Measurements from ENCODE around the gene TFF2.

Gene TFF2

GRCh38 chr21:42297377-42297776 is 53.4 kb downstream of the TFF2 start:
- no peak for ATAC-seq
- TF ChIP-seq ZFP30 (CRISPR knock-in tag; IDR thresholded peaks at IDR 0.05) (no peak), ESRRG (CRISPR knock-in tag; IDR thresholded peaks at IDR 0.05) (no peak), POU6F1 (CRISPR knock-in tag; IDR thresholded peaks at IDR 0.05; ENCODE audit: borderline replicate concordance, low read depth) (no peak)

- no peak for ATAC-seq
- TF ChIP-seq ZNF565 (CRISPR knock-in tag; conservative IDR thresholded peaks at IDR 0.05; ENCODE audit: low read depth) (no peak), ESRRG (CRISPR knock-in tag; IDR thresholded peaks at IDR 0.05) (no peak), POU6F1 (CRISPR knock-in tag; IDR thresholded peaks at IDR 0.05; ENCODE audit: borderline replicate concordance, low read depth) (no peak), TCF4 (CRISPR knock-in tag; IDR thresholded peaks at IDR 0.05; ENCODE audit: borderline replicate concordance) (no peak), CSDC2 (CRISPR knock-in tag; IDR thresholded peaks at IDR 0.05) (no peak), PPARA (CRISPR knock-in tag; IDR thresholded peaks at IDR 0.05; ENCODE audit: borderline replicate concordance) (no peak), RARB (CRISPR knock-in tag; IDR thresholded peaks at IDR 0.05) (no peak), ZFP3 (CRISPR knock-in tag; IDR thresholded peaks at IDR 0.05) (no peak), SNAI2 (CRISPR knock-in tag; IDR thresholded peaks at IDR 0.05) (no peak), TSHZ2 (CRISPR knock-in tag; IDR thresholded peaks at IDR 0.05) (no peak), BACH2 (CRISPR knock-in tag; IDR thresholded peaks at IDR 0.05; ENCODE audit: borderline replicate concordance) (no peak), ARNTL (CRISPR knock-in tag; IDR thresholded peaks at IDR 0.05; ENCODE audit: borderline replicate concordance, low read depth) (no peak), ZNF70 (CRISPR knock-in tag; IDR thresholded peaks at IDR 0.05) (no peak)
Measured at GRCh38 chr21:42296501-42296900, 54.3 kb downstream of the TFF2 start.

All from SK-N-SH treated with all-trans-retinoic acid at 6 μM for 48 hours (cell line).